Fibroblast of pulmonary artery (primary cell): Measurements from ENCODE around the gene RNF135.
A peak's percentile ranks its signal among the peaks of the same experiment; 100 is the strongest.

ENCODE experiments used
- DNase-seq: peaks from one replicate; pipeline ENCODE4 v3.0.0-alpha.2; 2010; ENCODE audit warnings: low read depth
- H3K4me3 ChIP-seq: replicated peaks from 2 replicates; pipeline ENCODE4 v1.5.1; 2011; ENCODE audit warnings: low read depth, mild to moderate bottlenecking, control low read depth, low read length, moderate library complexity
- TF ChIP-seq, protein P1 (sequence below): IDR thresholded peaks from 2 replicates; pipeline ENCODE4 v1.5.1; 2011; ENCODE audit warnings: mild to moderate bottlenecking, control low read depth, low read length, inconsistent platforms; ENCODE audit errors: missing control alignments

The RNF135 gene, protein sequence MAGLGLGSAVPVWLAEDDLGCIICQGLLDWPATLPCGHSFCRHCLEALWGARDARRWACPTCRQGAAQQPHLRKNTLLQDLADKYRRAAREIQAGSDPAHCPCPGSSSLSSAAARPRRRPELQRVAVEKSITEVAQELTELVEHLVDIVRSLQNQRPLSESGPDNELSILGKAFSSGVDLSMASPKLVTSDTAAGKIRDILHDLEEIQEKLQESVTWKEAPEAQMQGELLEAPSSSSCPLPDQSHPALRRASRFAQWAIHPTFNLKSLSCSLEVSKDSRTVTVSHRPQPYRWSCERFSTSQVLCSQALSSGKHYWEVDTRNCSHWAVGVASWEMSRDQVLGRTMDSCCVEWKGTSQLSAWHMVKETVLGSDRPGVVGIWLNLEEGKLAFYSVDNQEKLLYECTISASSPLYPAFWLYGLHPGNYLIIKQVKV

DNA sequence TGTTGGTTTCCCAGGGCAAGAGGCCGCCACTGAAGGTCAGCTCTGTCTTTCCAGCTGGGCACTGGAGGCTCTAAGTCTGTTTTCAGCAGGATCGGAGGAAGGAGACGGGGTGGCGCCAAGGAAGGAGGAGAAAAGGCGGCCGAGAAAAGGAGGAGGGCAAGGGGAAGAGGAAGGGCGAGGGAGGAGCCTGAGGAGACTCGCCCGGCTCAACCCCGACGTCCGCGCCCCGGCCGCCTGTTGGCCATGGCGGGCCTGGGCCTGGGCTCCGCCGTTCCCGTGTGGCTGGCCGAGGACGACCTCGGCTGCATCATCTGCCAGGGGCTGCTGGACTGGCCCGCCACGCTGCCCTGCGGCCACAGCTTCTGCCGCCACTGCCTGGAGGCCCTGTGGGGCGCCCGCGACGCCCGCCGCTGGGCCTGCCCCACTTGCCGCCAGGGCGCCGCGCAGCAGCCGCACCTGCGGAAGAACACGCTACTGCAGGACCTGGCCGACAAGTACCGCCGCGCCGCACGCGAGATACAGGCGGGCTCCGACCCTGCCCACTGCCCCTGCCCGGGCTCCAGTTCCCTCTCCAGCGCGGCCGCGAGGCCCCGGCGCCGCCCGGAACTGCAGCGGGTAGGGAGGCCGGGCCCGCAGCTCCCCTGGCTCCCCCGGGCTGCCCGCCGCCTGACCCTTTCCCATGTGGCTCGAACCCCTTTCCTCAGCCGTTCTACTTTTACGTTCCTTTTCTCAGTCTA, at the start of gene RNF135:
Gene RNF135 (plus strand): TSS at position 209 of the 737 bp plus-strand sequence. CDS start 35 bp downstream, at position 244.
- TF ChIP-seq, protein P1, sequence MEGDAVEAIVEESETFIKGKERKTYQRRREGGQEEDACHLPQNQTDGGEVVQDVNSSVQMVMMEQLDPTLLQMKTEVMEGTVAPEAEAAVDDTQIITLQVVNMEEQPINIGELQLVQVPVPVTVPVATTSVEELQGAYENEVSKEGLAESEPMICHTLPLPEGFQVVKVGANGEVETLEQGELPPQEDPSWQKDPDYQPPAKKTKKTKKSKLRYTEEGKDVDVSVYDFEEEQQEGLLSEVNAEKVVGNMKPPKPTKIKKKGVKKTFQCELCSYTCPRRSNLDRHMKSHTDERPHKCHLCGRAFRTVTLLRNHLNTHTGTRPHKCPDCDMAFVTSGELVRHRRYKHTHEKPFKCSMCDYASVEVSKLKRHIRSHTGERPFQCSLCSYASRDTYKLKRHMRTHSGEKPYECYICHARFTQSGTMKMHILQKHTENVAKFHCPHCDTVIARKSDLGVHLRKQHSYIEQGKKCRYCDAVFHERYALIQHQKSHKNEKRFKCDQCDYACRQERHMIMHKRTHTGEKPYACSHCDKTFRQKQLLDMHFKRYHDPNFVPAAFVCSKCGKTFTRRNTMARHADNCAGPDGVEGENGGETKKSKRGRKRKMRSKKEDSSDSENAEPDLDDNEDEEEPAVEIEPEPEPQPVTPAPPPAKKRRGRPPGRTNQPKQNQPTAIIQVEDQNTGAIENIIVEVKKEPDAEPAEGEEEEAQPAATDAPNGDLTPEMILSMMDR: no peak
- H3K4me3 ChIP-seq: peak within 1 kb of the TSS; percentile 67
- peak; percentile 88 for DNase-seq

DNA sequence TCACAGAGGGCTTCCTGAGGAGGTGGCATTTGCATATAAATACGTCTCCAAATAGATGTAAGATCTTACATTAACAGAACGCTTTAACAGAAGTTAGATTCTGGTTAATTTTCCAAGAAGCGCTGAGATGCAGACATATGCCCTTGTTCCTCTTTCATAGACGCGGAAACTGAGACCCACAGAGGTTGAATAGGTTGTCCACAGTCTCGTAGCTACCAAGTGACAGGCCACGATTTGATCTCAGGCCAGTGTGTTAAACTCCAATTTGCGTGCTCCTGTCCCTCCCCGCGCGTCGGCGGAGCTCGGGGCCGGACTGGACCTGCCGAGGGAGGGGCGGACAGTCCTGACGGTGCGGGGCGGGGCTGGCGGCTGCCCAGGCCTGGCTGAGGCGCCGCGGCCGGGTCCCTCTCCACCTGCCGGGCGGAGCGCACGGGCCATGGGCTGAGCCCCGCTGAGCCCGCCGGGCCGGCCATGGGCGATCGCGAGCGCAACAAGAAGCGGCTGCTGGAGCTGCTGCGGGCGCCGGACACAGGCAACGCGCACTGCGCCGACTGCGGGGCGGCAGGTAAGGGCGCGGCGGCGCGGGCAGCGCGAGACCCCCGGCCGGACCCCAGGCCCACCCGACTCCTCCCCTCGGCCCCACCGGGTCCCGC, 49.2 kb upstream of the RNF135 start, which contains the start of gene ADAP2:
Gene ADAP2 (plus strand): TSS at position 402 of the 653 bp plus-strand sequence. CDS start 70 bp downstream, at position 472.
- TF ChIP-seq, protein P1: no peak
- no peak for DNase-seq
- peak within 1 kb of the TSS; percentile 30 for H3K4me3 ChIP-seq

DNA sequence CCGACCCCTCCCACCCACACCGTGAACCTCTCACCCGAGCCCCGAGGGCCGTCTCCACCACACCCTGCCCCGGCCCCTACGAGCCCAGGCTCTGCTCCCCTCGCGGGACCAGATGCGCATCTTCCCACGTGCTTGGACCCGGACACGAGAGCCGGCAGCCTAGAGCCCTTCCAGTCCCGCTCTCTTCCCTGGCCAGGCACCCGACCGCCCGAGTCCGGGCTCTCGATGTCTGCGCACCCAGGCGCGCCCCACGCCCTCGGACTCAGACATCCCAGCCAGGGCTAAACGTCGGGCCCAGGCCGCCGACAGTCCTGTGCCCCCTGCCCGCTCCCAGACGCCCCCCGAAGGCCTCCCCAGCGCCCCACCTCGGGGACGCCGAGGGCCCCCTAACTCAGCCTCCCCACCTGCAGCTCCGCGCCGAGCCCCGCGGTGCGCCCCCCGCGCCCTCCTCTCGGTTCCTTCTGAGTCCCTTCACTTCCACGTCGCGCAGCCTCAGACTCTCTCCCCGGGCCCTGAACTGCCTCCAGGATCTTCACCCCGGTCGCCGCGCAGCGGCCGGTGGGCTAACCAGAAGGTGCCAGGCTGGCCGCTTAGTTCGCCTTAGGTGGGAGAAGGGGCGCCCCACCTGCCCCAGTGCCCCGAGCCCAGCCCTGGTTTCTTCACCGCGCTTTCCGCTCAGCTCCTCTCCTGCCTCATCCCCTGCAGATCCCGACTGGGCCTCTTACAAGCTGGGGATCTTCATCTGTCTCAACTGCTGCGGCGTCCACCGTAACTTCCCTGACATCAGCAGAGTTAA, 48.4 kb upstream of the RNF135 start:
- TF ChIP-seq, protein P1: no peak

DNA sequence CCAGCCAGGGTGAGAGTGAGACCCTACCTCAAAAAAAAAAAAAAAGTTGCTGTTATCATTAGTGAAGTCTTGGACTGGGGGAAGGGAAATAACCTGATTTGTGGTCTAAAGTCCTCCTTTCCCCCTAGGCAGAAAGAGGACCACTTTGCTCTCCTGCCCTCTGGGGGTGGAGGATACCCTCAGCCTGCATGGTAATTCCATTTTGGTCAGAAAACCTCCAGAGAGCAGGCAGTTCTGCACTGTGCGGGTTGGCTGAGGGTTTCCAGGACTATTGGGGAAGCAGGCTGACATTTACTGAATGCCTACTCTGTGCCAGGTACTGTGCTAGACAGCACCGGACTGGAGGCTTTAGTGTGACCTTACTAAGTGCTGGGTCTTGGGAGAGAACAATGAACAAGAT, 46.5 kb upstream of the RNF135 start:
- no peak overlapping the region for H3K4me3 ChIP-seq
- TF ChIP-seq, protein P1: no peak
- no peak for DNase-seq

More for the DNA sequence above, 48.4 kb upstream of the RNF135 start:
- DNase-seq: no peak
- peak overlapping the region; percentile 30 for H3K4me3 ChIP-seq

DNA sequence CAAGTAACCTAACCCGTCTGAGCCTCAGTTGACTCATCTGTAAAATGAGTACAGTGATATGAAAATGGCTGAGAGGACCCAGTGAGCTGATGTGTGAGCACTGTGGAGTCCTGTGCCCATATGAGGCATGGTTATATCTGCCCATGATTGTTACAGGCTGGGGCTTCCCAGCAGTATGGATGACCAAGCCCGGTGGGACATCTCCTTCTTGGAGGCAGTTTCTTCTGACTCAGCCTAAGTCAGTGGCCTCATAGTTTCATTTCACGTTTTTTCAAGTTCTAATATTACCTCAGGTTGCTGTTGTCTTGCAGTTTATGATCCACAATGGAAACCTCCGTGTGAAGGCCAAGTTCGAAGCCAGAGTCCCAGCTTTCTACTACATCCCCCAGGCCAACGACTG, 44.3 kb upstream of the RNF135 start:
- no peak overlapping the region for H3K4me3 ChIP-seq
- TF ChIP-seq, protein P1: no peak
- DNase-seq: no peak

DNA sequence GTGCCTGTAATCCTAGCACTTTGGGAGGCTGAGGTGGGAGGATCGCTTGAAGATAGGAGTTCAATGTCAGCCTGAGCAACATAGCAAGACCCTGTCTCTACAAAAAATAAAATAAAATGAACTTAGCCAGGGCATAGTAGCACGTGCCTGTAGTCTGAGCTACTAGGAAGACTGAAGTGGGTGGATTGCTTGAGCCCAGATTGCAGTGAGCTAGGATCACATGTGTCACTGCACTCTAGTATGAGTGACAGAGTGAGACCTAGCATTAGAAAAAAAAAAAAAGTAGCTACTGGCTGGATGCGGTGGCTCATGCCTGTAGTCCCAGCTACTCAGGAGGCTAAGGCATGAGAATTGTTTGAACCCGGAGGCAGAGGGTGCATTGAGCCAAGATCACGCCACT, 43.1 kb upstream of the RNF135 start:
- TF ChIP-seq, protein P1: no peak
- no peak for DNase-seq
- no peak overlapping the region for H3K4me3 ChIP-seq
